ENCODE results near the gene TNFRSF12A. TPM values are rescaled to one million over a fixed set of nuclear protein-coding genes. Genes with fewer than 3 reads are reported as not detected.

Gene TNFRSF12A
- total RNA-seq, 1 donor from 2014 or later, result 4.9 TPM

GRCh38 chr16:3019594-3020246, 448 bp upstream of the TNFRSF12A start:
- Mint-ChIP-seq H3K9me3 (no peaks in the 10 kb centered on the region), H3K27me3 (ENCODE audit: insufficient read depth) (peaks cover 16% of the 10 kb centered on the region), H3K4me3 (peak overlapping the region; percentile 90), H3K27ac (peak overlapping the region; percentile 83), H3K36me3 (ENCODE audit: low read depth) (peaks cover 2% of the 10 kb centered on the region), H3K4me1 (ENCODE audit: low read depth) (peaks cover 35% of the 10 kb centered on the region)
- no peak for DNase-seq (ENCODE audit: low spot score)
- intact Hi-C loops (cut with micrococcal nuclease), result loop anchor here (1.0 kb wide), 2 partner anchors 9 to 16 kb away; no protein-coding TSS in a partner anchor

GRCh38 chr16:3020604-3021448, 658 bp downstream of the TNFRSF12A start:
- intact Hi-C loops (cut with micrococcal nuclease), result loop anchor here (1.0 kb wide), 2 partner anchors 7 to 18 kb away; no protein-coding TSS in a partner anchor
- Mint-ChIP-seq H3K4me3 (peak overlapping the region; percentile 90), H3K4me1 (ENCODE audit: low read depth) (peaks cover 35% of the 10 kb centered on the region)

GRCh38 chr16:3021449-3022207, 1.5 kb downstream of the TNFRSF12A start:
- intact Hi-C loops (cut with micrococcal nuclease), result loop anchor here (1.0 to 2.0 kb wide), 3 partner anchors 53 to 243 kb away; partner anchors contain the start of gene PAQR4
- Mint-ChIP-seq H3K9me3 (no peaks in the 10 kb centered on the region), H3K27ac (peak overlapping the region; percentile 91), H3K36me3 (ENCODE audit: low read depth) (peaks cover 14% of the 10 kb centered on the region), H3K4me3 (peak overlapping the region; percentile 84), H3K27me3 (ENCODE audit: insufficient read depth) (peaks cover 12% of the 10 kb centered on the region), H3K4me1 (ENCODE audit: low read depth) (peaks cover 35% of the 10 kb centered on the region)
- peak; percentile 60 for DNase-seq (ENCODE audit: low spot score)

More at GRCh38 chr16:3020604-3021448, 658 bp downstream of the TNFRSF12A start:
- H3K36me3 Mint-ChIP-seq (ENCODE audit: low read depth), result peaks cover 7% of the 10 kb centered on the region
- H3K27me3 Mint-ChIP-seq (ENCODE audit: insufficient read depth), result peaks cover 16% of the 10 kb centered on the region
- H3K27ac Mint-ChIP-seq, result peak overlapping the region; percentile 91
- no peaks in the 10 kb centered on the region for H3K9me3 Mint-ChIP-seq
- DNase-seq (ENCODE audit: low spot score), result peak; percentile 27

GRCh38 chr16:3022208-3022683, 2.1 kb downstream of the TNFRSF12A start:
- peak overlapping the region; percentile 91 for H3K27ac Mint-ChIP-seq
- intact Hi-C loops (cut with micrococcal nuclease), result loop anchor here (1.0 to 2.0 kb wide), 3 partner anchors 53 to 242 kb away; partner anchors contain the start of gene PAQR4
- H3K9me3 Mint-ChIP-seq, result no peaks in the 10 kb centered on the region
- peaks cover 35% of the 10 kb centered on the region for H3K4me1 Mint-ChIP-seq (ENCODE audit: low read depth)
- DNase-seq (ENCODE audit: low spot score), result peak; percentile 73
- peak overlapping the region; percentile 84 for H3K4me3 Mint-ChIP-seq
- peaks cover 6% of the 10 kb centered on the region for H3K27me3 Mint-ChIP-seq (ENCODE audit: insufficient read depth)
- peaks cover 15% of the 10 kb centered on the region for H3K36me3 Mint-ChIP-seq (ENCODE audit: low read depth)

- intact Hi-C loops (cut with micrococcal nuclease), result loop anchor here (1.0 to 2.0 kb wide), 3 partner anchors 54 to 241 kb away; partner anchors contain the start of gene PAQR4
- peaks cover 5% of the 10 kb centered on the region for H3K27me3 Mint-ChIP-seq (ENCODE audit: insufficient read depth)
- H3K36me3 Mint-ChIP-seq (ENCODE audit: low read depth), result peaks cover 15% of the 10 kb centered on the region
- no peak for DNase-seq (ENCODE audit: low spot score)
- peak overlapping the region; percentile 84 for H3K4me3 Mint-ChIP-seq
- no peaks in the 10 kb centered on the region for H3K9me3 Mint-ChIP-seq
- peak overlapping the region; percentile 91 for H3K27ac Mint-ChIP-seq
- peaks cover 35% of the 10 kb centered on the region for H3K4me1 Mint-ChIP-seq (ENCODE audit: low read depth)
Measured at GRCh38 chr16:3022684-3023414, 2.7 kb downstream of the TNFRSF12A start.

GRCh38 chr16:3023415-3023668, 3.2 kb downstream of the TNFRSF12A start:
- intact Hi-C loops (cut with micrococcal nuclease), result loop anchor here (2.0 kb wide), 2 partner anchors 55 to 119 kb away; partner anchors contain the start of gene PAQR4
- Mint-ChIP-seq H3K27ac (peak overlapping the region; percentile 91), H3K36me3 (ENCODE audit: low read depth) (peaks cover 15% of the 10 kb centered on the region), H3K4me1 (ENCODE audit: low read depth) (peaks cover 35% of the 10 kb centered on the region), H3K9me3 (no peaks in the 10 kb centered on the region), H3K4me3 (peak overlapping the region; percentile 84), H3K27me3 (ENCODE audit: insufficient read depth) (peaks cover 3% of the 10 kb centered on the region)
- DNase-seq (ENCODE audit: low spot score), result no peak

- Mint-ChIP-seq H3K27me3 (ENCODE audit: insufficient read depth) (peaks cover 1% of the 10 kb centered on the region), H3K36me3 (ENCODE audit: low read depth) (peaks cover 15% of the 10 kb centered on the region), H3K27ac (peak within 1 kb of the TSS; percentile 91), H3K4me1 (ENCODE audit: low read depth) (peaks cover 36% of the 10 kb centered on the region), H3K9me3 (no peaks in the 10 kb centered on the region), H3K4me3 (peak within 1 kb of the TSS; percentile 84)
- DNase-seq (ENCODE audit: low spot score), result peak; percentile 94
- intact Hi-C loops (cut with micrococcal nuclease), result loop anchor here (1.0 to 2.0 kb wide), 5 partner anchors 21 to 119 kb away; partner anchors contain the start of gene PAQR4
Measured at GRCh38 chr16:3023669-3024478, 3.7 kb downstream of the TNFRSF12A start, which contains the start of the genes HCFC1R1 and THOC6. Gene HCFC1R1 (minus strand): TSS chr16:3023942. CDS start chr16:3023941, 1 bp downstream. Gene THOC6 (plus strand): TSS chr16:3024035. CDS start chr16:3024327, 292 bp downstream.

GRCh38 chr16:3025032-3026002, 5.1 kb downstream of the TNFRSF12A start:
- peaks cover 5% of the 10 kb centered on the region for H3K27me3 Mint-ChIP-seq (ENCODE audit: insufficient read depth)
- H3K36me3 Mint-ChIP-seq (ENCODE audit: low read depth), result peaks cover 15% of the 10 kb centered on the region
- H3K9me3 Mint-ChIP-seq, result no peaks in the 10 kb centered on the region
- intact Hi-C loops (cut with micrococcal nuclease), result no loop called here
- H3K4me1 Mint-ChIP-seq (ENCODE audit: low read depth), result peaks cover 44% of the 10 kb centered on the region
- no peak for DNase-seq (ENCODE audit: low spot score)
- no peak overlapping the region for H3K4me3 Mint-ChIP-seq
- no peak overlapping the region for H3K27ac Mint-ChIP-seq

GRCh38 chr16:3026003-3026378, 5.8 kb downstream of the TNFRSF12A start:
- DNase-seq (ENCODE audit: low spot score), result no peak
- Mint-ChIP-seq H3K27ac (no peak overlapping the region), H3K9me3 (no peaks in the 10 kb centered on the region), H3K4me3 (no peak overlapping the region), H3K27me3 (ENCODE audit: insufficient read depth) (peaks cover 6% of the 10 kb centered on the region), H3K4me1 (ENCODE audit: low read depth) (peaks cover 44% of the 10 kb centered on the region), H3K36me3 (ENCODE audit: low read depth) (peaks cover 15% of the 10 kb centered on the region)
- intact Hi-C loops (cut with micrococcal nuclease), result no loop called here

GRCh38 chr16:3026609-3027488, 6.7 kb downstream of the TNFRSF12A start:
- H3K27ac Mint-ChIP-seq, result no peak overlapping the region
- DNase-seq (ENCODE audit: low spot score), result no peak
- no peaks in the 10 kb centered on the region for H3K9me3 Mint-ChIP-seq
- H3K36me3 Mint-ChIP-seq (ENCODE audit: low read depth), result peaks cover 17% of the 10 kb centered on the region
- intact Hi-C loops (cut with micrococcal nuclease), result no loop called here
- peaks cover 9% of the 10 kb centered on the region for H3K27me3 Mint-ChIP-seq (ENCODE audit: insufficient read depth)
- no peak overlapping the region for H3K4me3 Mint-ChIP-seq
- peaks cover 37% of the 10 kb centered on the region for H3K4me1 Mint-ChIP-seq (ENCODE audit: low read depth)

Data from activated T-helper 1 cell treated with anti-CD3 and anti-CD28 coated beads, Interleukin-12 subunit alpha, Interleukin-12 subunit beta, Interleukin-2, Interleukin-4 antibody, amounts not matched to agents 30 ng/mL and 10 ng/mL and 1 ng/mL, durations not matched to agents 14 hours and 24 hours and 36 hours (primary cell).